Progenitor cell of endocrine pancreas (in vitro differentiated cells): ENCODE data around the gene GAB2. TPM values are rescaled to one million over a fixed set of nuclear protein-coding genes. Genes with fewer than 3 reads are reported as not detected.

Source experiments
- DNase-seq: peaks from one replicate; pipeline ENCODE4 v3.0.0; 2021; ENCODE audit warnings: low spot score; ENCODE audit not compliant: unreplicated experiment
- H3K27ac Mint-ChIP-seq: 2 replicates; pipeline ENCODE4 v1.8.0; 2021; ENCODE audit warnings: mild to moderate bottlenecking, moderate library complexity, mixed read lengths
- H3K27me3 Mint-ChIP-seq: 2 replicates; pipeline ENCODE4 v1.8.0; 2021; ENCODE audit warnings: mixed read lengths
- H3K36me3 Mint-ChIP-seq: 2 replicates; pipeline ENCODE4 v1.8.0; 2022; ENCODE audit warnings: mixed read lengths; ENCODE audit not compliant: insufficient read depth
- H3K4me1 Mint-ChIP-seq: 2 replicates; pipeline ENCODE4 v1.8.0; 2021; ENCODE audit warnings: low read depth, mixed read lengths
- H3K4me3 Mint-ChIP-seq: 2 replicates; pipeline ENCODE4 v1.8.0; 2021; ENCODE audit warnings: low read depth, mild to moderate bottlenecking, moderate library complexity, mixed read lengths
- H3K9me3 Mint-ChIP-seq: 2 replicates; pipeline ENCODE4 v1.8.0; 2021; ENCODE audit warnings: low read depth, mixed read lengths
- total RNA-seq: library from RNA; stranded (reverse); gene quantifications from 2 replicates; pipeline ENCODE4 v1.2.1, GENCODE V29; 2021
- TF ChIP-seq, protein P1 (sequence below): fragments of 200-600 bp; sonication (generic); IDR thresholded peaks from one replicate; pipeline ENCODE4 v1.5.0; 2021; ENCODE audit warnings: antibody characterized with exemption, mild to moderate bottlenecking; ENCODE audit not compliant: unreplicated experiment

The GAB2 gene
- total RNA-seq, 1 donor from 2014 or later = 37.6 TPM

DNA sequence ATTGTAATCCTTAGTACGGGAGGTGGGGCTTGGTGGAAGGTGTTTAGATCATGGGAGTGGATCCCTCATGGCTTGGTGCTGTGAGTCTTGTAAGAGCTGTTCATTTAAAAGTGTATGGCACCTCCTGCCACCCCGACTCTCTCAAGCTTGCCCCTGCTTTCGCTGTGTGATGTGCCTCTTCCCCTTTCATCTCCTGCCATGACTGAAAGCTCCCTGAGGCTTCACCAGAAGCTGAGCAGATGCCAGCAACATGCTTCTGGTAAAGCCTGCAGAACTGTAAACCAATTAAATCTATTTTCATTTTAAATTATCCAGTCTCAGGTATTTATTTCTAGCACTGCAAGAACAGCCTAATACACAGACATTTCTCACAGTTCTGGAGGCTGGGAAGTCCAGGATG lies 40.8 kb downstream of the GAB2 start:
- Mint-ChIP-seq H3K9me3 (peaks cover 5% of the 10 kb centered on the region), H3K4me1 (peaks cover 30% of the 10 kb centered on the region), H3K36me3 (peaks cover 4% of the 10 kb centered on the region), H3K4me3 (no peak overlapping the region), H3K27ac (no peak overlapping the region), H3K27me3 (no peaks in the 10 kb centered on the region)
- TF ChIP-seq, protein P1, sequence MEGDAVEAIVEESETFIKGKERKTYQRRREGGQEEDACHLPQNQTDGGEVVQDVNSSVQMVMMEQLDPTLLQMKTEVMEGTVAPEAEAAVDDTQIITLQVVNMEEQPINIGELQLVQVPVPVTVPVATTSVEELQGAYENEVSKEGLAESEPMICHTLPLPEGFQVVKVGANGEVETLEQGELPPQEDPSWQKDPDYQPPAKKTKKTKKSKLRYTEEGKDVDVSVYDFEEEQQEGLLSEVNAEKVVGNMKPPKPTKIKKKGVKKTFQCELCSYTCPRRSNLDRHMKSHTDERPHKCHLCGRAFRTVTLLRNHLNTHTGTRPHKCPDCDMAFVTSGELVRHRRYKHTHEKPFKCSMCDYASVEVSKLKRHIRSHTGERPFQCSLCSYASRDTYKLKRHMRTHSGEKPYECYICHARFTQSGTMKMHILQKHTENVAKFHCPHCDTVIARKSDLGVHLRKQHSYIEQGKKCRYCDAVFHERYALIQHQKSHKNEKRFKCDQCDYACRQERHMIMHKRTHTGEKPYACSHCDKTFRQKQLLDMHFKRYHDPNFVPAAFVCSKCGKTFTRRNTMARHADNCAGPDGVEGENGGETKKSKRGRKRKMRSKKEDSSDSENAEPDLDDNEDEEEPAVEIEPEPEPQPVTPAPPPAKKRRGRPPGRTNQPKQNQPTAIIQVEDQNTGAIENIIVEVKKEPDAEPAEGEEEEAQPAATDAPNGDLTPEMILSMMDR = no peak
- DNase-seq = no peak

- Mint-ChIP-seq H3K4me1 (peaks cover 27% of the 10 kb centered on the region), H3K27me3 (no peaks in the 10 kb centered on the region), H3K4me3 (no peak overlapping the region), H3K9me3 (peaks cover 5% of the 10 kb centered on the region), H3K36me3 (peaks cover 4% of the 10 kb centered on the region), H3K27ac (no peak overlapping the region)
- TF ChIP-seq, protein P1 = no peak
- no peak for DNase-seq
Observed at GRCh38 chr11:78374917-78375316, 42.7 kb downstream of the GAB2 start.

- Mint-ChIP-seq H3K27ac (no peak overlapping the region), H3K4me3 (no peak overlapping the region), H3K4me1 (peaks cover 24% of the 10 kb centered on the region), H3K9me3 (peaks cover 5% of the 10 kb centered on the region), H3K36me3 (peaks cover 4% of the 10 kb centered on the region), H3K27me3 (no peaks in the 10 kb centered on the region)
- DNase-seq = no peak
- TF ChIP-seq, protein P1 = no peak
Observed at GRCh38 chr11:78373689-78374088, 43.9 kb downstream of the GAB2 start.

DNA sequence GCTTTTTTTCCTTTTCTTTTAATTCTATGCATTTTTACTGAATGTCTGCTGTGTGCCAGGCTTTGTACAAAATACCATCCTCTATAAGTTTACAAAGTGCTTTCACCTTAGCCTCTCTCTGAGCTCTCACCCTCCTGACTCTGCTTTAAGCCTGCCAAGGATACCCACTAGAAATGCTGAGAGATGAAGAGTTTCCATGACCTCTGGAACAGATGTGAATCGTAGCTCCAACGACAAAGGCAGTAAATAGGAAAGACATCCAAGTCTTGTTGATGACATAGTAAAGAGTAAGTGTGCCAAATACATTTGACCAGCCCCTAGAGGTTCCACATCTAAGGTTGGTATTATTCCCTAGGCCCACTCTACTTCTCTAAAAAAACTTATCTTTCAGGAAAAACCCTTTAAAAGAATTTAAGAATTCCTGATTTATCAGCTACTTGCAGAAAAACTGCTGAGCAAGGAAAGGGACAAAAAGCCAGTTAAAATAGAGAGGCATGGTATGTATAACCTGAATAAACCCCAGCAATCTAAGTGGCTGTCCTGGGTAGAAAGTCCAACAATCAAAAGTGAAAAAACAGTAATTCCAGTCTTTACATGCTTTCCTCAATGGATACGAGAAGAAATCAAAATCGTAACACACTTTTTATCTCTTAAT lies 45.4 kb downstream of the GAB2 start:
- Mint-ChIP-seq H3K9me3 (peaks cover 3% of the 10 kb centered on the region), H3K4me3 (no peak overlapping the region), H3K27me3 (no peaks in the 10 kb centered on the region), H3K27ac (no peak overlapping the region), H3K36me3 (peaks cover 2% of the 10 kb centered on the region), H3K4me1 (peaks cover 13% of the 10 kb centered on the region)
- TF ChIP-seq, protein P1 = no peak
- no peak for DNase-seq

GRCh38 chr11:78371221-78371891 lies 46.3 kb downstream of the GAB2 start:
- H3K27ac Mint-ChIP-seq = no peak overlapping the region
- H3K27me3 Mint-ChIP-seq = no peaks in the 10 kb centered on the region
- TF ChIP-seq, protein P1 = no peak
- peaks cover 3% of the 10 kb centered on the region for H3K9me3 Mint-ChIP-seq
- H3K36me3 Mint-ChIP-seq = no peaks in the 10 kb centered on the region
- H3K4me1 Mint-ChIP-seq = peaks cover 13% of the 10 kb centered on the region
- H3K4me3 Mint-ChIP-seq = no peak overlapping the region
- DNase-seq = no peak
